Choroid plexus epithelial cell (primary cell): ENCODE data around the gene ZSWIM6.

ENCODE experiments used
- DNase-seq: peaks from one replicate; pipeline ENCODE4 v3.0.0-alpha.2; 2010; ENCODE audit warnings: low read depth
- H3K4me3 ChIP-seq: 2 replicates; pipeline ENCODE4 v1.5.1; 2011; ENCODE audit warnings: low read depth, mild to moderate bottlenecking, control low read depth, low read length, moderate library complexity
- TF ChIP-seq, protein P1 (sequence below): conservative IDR thresholded peaks from 2 replicates; pipeline ENCODE4 v1.5.1; 2011; ENCODE audit warnings: low read depth, mild to moderate bottlenecking, control low read depth, inconsistent platforms, low read length, moderate library complexity

ZSWIM6 gene

DNA sequence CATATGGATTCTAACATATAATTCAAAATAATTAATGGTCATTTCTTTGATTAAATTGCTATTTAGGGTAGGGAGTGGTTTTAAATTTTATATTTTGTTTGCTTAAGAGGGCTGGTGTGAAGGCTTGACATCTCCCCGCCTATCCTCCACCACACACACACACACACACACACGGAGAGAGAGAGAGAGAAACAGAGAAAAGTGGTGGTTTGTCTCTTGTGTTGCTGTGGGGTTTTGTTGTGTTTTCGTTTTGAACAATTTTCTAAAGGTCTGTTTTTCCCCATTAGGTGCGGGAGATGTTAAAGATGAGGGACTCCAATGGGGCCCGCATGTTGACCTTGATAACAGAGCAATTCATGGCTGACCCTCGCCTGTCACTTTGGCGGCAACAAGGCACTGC, 161.9 kb downstream of the ZSWIM6 start:
- TF ChIP-seq, protein P1, sequence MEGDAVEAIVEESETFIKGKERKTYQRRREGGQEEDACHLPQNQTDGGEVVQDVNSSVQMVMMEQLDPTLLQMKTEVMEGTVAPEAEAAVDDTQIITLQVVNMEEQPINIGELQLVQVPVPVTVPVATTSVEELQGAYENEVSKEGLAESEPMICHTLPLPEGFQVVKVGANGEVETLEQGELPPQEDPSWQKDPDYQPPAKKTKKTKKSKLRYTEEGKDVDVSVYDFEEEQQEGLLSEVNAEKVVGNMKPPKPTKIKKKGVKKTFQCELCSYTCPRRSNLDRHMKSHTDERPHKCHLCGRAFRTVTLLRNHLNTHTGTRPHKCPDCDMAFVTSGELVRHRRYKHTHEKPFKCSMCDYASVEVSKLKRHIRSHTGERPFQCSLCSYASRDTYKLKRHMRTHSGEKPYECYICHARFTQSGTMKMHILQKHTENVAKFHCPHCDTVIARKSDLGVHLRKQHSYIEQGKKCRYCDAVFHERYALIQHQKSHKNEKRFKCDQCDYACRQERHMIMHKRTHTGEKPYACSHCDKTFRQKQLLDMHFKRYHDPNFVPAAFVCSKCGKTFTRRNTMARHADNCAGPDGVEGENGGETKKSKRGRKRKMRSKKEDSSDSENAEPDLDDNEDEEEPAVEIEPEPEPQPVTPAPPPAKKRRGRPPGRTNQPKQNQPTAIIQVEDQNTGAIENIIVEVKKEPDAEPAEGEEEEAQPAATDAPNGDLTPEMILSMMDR, result no peak
- no peak for DNase-seq
- no peak overlapping the region for H3K4me3 ChIP-seq

- TF ChIP-seq, protein P1, result no peak
- no peak for DNase-seq
- H3K4me3 ChIP-seq, result no peak overlapping the region
Measured at GRCh38 chr5:61496446-61496845, 164.4 kb downstream of the ZSWIM6 start.

- DNase-seq, result no peak
- TF ChIP-seq, protein P1, result no peak
- no peak overlapping the region for H3K4me3 ChIP-seq
Measured at GRCh38 chr5:61496860-61497259, 164.8 kb downstream of the ZSWIM6 start.

DNA sequence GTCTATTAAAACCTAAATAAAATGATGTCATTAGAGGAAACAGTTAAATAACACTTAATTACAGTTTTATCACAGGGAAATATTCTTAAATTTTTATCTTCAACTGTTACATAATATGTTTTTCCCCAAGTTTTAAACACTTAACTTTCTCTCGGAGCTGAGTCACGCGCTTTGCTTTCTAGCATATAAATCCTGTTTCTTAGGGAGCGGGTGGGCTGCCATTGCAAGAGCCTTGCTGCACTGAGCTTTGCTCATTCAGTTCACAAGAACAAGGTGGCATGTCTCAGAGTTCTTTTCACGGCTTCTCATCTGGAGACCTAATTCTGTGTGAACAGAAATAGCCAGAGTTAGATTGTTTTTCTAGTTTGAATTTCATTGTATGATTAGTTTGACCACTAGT, 166.1 kb downstream of the ZSWIM6 start:
- TF ChIP-seq, protein P1, result no peak
- no peak for DNase-seq
- no peak overlapping the region for H3K4me3 ChIP-seq

DNA sequence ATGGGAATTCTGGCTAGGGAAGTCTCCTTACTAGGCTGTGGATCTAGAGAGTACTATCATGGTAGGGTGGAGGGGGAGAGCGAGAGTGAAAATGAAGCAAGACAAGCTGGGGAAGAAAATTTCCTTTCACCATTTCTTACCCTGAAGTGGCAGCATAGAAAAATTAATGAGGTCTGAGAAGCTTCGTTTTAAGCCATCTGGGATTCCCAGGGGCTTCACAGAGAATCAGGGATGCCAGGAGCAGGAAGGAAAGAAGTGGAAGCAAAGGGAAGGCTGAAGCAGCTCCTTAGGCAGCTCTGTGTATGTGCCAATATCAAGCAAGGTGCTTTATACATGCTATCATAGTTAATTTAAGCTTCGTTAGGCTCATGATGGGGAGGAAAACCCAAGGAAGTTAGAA, 169.9 kb downstream of the ZSWIM6 start:
- DNase-seq, result no peak
- TF ChIP-seq, protein P1, result no peak
- H3K4me3 ChIP-seq, result no peak overlapping the region

- H3K4me3 ChIP-seq, result no peak overlapping the region
- TF ChIP-seq, protein P1, result no peak
- DNase-seq, result no peak
Measured at GRCh38 chr5:61504143-61504770, 172.2 kb downstream of the ZSWIM6 start.

DNA sequence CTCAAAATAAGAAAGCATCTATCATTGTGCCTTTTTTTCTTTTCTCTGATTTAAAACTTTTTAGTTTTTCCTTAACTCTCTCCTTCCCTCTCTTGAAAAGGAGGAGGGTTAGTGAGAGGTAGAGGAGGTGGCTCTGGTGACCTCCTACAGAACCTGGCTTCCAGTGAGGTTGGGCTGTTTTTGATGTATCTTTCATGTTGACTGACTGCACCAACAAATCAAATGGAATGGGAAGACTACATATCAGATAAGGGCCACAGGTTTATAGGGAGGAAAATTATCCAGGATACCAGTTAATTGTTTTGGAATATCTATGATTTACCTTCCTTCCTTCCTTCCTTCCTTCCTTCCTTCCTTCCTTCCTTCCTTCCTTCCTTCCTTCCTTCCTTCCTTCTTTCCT, 173.2 kb downstream of the ZSWIM6 start:
- DNase-seq, result no peak
- TF ChIP-seq, protein P1, result no peak
- no peak overlapping the region for H3K4me3 ChIP-seq
